Caco-2 (cell line): ENCODE results near the gene ADA. TPM values are rescaled to one million over a fixed set of nuclear protein-coding genes. Genes with fewer than 3 reads are reported as not detected.

ENCODE experiments used
- BruUV-seq: library from RNA; stranded (reverse); fragments of 400-500 nt; replicated peaks from 2 replicates; lab custom pipeline; 2021; lab: Mats Ljungman, UMichigan
- CTCF ChIA-PET: fragments of 300-600 bp; sonication (Branson Sonifier 250); formaldehyde crosslinking; loops from one replicate; lab custom pipeline; 2022; ENCODE audit warnings: antibody characterized with exemption; lab: Charles Lee
- POLR2A ChIA-PET: fragments of 300-600 bp; sonication (Branson Sonifier 250); formaldehyde crosslinking; loops from one replicate; lab custom pipeline; 2022; ENCODE audit warnings: antibody characterized with exemption; lab: Charles Lee
- DNase-seq, 2 experiments: peaks; one replicate each; pipeline versions ENCODE4 v3.0.0 to v3.0.0-alpha.2; 2020 to 2022
- H3K27me3 ChIP-seq: replicated peaks from 2 replicates; pipeline ENCODE4 v1.6.0; 2011; ENCODE audit warnings: low read length; ENCODE audit not compliant: control insufficient read depth, insufficient read depth
- H3K36me3 ChIP-seq: 2 replicates; pipeline ENCODE4 v1.5.1; 2011; ENCODE audit warnings: low read length; ENCODE audit not compliant: control insufficient read depth, insufficient read depth
- H3K4me1 ChIP-seq: fragments of 250-450 bp; sonication (Bioruptor Pico); 2 replicates; pipeline ENCODE4 v1.5.1; 2020; ENCODE audit warnings: mild to moderate bottlenecking
- H3K4me3 ChIP-seq: 2 replicates; pipeline ENCODE4 v1.5.1; 2011; ENCODE audit warnings: low read depth, mild to moderate bottlenecking, control low read depth, low read length
- H3K9me3 ChIP-seq: fragments of 250-450 bp; sonication (Bioruptor Pico); 2 replicates; pipeline ENCODE4 v1.5.1; 2020; ENCODE audit warnings: mild to moderate bottlenecking, moderate library complexity
- H3K27ac Mint-ChIP-seq: one replicate; pipeline ENCODE4 v1.8.0; 2022; ENCODE audit warnings: mixed read lengths; ENCODE audit not compliant: unreplicated experiment
- H3K27me3 Mint-ChIP-seq: one replicate; pipeline ENCODE4 v1.8.0; 2022; ENCODE audit warnings: mixed read lengths; ENCODE audit not compliant: insufficient read depth, unreplicated experiment
- H3K36me3 Mint-ChIP-seq: one replicate; pipeline ENCODE4 v1.8.0; 2022; ENCODE audit warnings: mild to moderate bottlenecking, mixed read lengths; ENCODE audit not compliant: insufficient read depth, unreplicated experiment
- H3K4me1 Mint-ChIP-seq: one replicate; pipeline ENCODE4 v1.8.0; 2022; ENCODE audit warnings: low read depth, mixed read lengths; ENCODE audit not compliant: unreplicated experiment
- H3K4me3 Mint-ChIP-seq: one replicate; pipeline ENCODE4 v1.8.0; 2022; ENCODE audit warnings: mild to moderate bottlenecking, moderate library complexity, mixed read lengths; ENCODE audit not compliant: unreplicated experiment
- H3K9me3 Mint-ChIP-seq: one replicate; pipeline ENCODE4 v1.8.0; 2022; ENCODE audit warnings: mixed read lengths; ENCODE audit not compliant: unreplicated experiment
- intact Hi-C: fragments of 100-400 bp; cut with micrococcal nuclease; formaldehyde crosslinking; loops from one replicate; pipeline ENCODE4 v1.10.0; 2022; ENCODE audit not compliant: unreplicated experiment
- total RNA-seq: library from RNA; stranded (reverse); gene quantifications from 2 replicates; pipeline ENCODE4 v1.2.3, GENCODE V29; 2022
- TF ChIP-seq, protein P1 (sequence below), 2 experiments: fragments of 200-600 bp in 1 of 2; IDR thresholded peaks; 1 replicate in 1 of 2; 2 replicates in 1 of 2; pipeline versions ENCODE4 v1.5.1 to v1.8.0; 2011 to 2022; ENCODE audit warnings: antibody characterized with exemption in 1 of 2, control low read depth in 1 of 2, inconsistent platforms in 1 of 2, low read depth in 1 of 2, low read length in 1 of 2, mild to moderate bottlenecking in 1 of 2, moderate library complexity in 1 of 2; ENCODE audit not compliant: insufficient read depth in 1 of 2, severe bottlenecking in 1 of 2, unreplicated experiment in 1 of 2

Gene ADA
- total RNA-seq, 1 experiment from 2014 or later: 21.1 TPM

DNA sequence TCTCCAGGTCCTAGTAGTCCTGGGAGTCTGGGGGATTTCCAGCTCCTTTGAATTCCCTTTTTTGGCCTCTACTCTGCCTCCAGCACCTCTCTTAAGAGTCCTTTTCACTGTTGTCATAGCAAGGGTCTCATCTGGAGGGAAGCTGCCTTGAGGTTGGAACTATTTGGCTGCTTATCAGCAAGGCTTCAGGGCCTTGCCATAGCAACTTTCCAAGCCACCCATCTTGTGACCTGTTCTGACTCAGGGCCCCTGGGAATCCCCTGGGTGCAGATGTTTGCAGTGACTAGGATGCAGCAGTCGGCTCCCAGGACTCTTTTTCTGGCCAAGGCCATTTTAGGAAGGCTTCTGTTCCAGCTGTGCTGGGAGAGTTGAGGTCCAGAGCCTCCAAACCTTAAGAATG is 56.8 kb downstream of the ADA start:
- H3K4me1 ChIP-seq: peaks cover 21% of the 10 kb centered on the region
- no peaks in the 10 kb centered on the region for H3K27me3 Mint-ChIP-seq
- ChIA-PET CTCF (interaction anchor here (1.9 kb wide), 1 partner anchor 15 kb away, joined by 8 read pairs; no protein-coding TSS in a partner anchor), POLR2A (interaction anchor here (0.6 kb wide), 1 partner anchor 217 kb away, joined by 3 read pairs; no protein-coding TSS in a partner anchor)
- intact Hi-C loops: no loop called here
- peaks cover 19% of the 10 kb centered on the region for H3K4me1 Mint-ChIP-seq
- no peaks in the 10 kb centered on the region for H3K27me3 ChIP-seq
- DNase-seq: no peak
- BruUV-seq: no TSS peak
- H3K36me3 ChIP-seq: no peaks in the 10 kb centered on the region
- no peak overlapping the region for H3K4me3 ChIP-seq
- no peaks in the 10 kb centered on the region for H3K9me3 Mint-ChIP-seq
- no peak overlapping the region for H3K4me3 Mint-ChIP-seq
- H3K9me3 ChIP-seq: no peaks in the 10 kb centered on the region
- no peaks in the 10 kb centered on the region for H3K36me3 Mint-ChIP-seq
- no peak overlapping the region for H3K27ac Mint-ChIP-seq
- TF ChIP-seq, protein P1, sequence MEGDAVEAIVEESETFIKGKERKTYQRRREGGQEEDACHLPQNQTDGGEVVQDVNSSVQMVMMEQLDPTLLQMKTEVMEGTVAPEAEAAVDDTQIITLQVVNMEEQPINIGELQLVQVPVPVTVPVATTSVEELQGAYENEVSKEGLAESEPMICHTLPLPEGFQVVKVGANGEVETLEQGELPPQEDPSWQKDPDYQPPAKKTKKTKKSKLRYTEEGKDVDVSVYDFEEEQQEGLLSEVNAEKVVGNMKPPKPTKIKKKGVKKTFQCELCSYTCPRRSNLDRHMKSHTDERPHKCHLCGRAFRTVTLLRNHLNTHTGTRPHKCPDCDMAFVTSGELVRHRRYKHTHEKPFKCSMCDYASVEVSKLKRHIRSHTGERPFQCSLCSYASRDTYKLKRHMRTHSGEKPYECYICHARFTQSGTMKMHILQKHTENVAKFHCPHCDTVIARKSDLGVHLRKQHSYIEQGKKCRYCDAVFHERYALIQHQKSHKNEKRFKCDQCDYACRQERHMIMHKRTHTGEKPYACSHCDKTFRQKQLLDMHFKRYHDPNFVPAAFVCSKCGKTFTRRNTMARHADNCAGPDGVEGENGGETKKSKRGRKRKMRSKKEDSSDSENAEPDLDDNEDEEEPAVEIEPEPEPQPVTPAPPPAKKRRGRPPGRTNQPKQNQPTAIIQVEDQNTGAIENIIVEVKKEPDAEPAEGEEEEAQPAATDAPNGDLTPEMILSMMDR (IDR thresholded peaks at IDR 0.05; ENCODE audit: insufficient read depth in 1 of 2, low read depth in 1 of 2, low read length in 1 of 2, severe bottlenecking in 1 of 2, unreplicated experiment in 1 of 2): no peak

DNA sequence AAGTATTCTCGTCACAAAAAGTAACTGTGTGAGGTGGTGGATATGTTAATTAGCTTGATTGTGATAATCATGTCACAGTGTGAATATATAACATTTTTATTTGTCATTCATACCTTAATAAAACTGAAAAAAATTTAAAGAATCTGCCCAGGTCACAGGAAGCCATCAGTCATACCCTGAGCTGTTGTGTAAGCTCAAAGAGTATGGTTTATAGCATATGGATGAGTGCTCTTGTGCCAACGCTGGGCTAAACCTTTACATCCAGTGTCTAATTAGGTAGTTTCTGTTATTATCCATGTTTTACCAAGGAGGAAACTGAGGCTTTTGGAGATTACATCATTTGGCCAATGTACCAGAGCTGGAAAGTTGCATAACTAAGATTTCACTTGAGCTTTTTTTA is 57.7 kb downstream of the ADA start:
- Histone ChIP-seq H3K36me3 (no peaks in the 10 kb centered on the region), H3K4me1 (peaks cover 31% of the 10 kb centered on the region), H3K4me3 (no peak overlapping the region), H3K9me3 (no peaks in the 10 kb centered on the region), H3K27me3 (no peaks in the 10 kb centered on the region)
- Mint-ChIP-seq H3K27me3 (no peaks in the 10 kb centered on the region), H3K27ac (no peak overlapping the region), H3K9me3 (no peaks in the 10 kb centered on the region), H3K36me3 (no peaks in the 10 kb centered on the region), H3K4me3 (no peak overlapping the region), H3K4me1 (peaks cover 22% of the 10 kb centered on the region)
- ChIA-PET CTCF (interaction anchor here (0.6 to 1.9 kb wide), 3 partner anchors 10 to 210 kb away, joined by 3 to 8 read pairs (median 5); no protein-coding TSS in a partner anchor), POLR2A (no interaction called here)
- TF ChIP-seq, protein P1 (IDR thresholded peaks at IDR 0.05; ENCODE audit: insufficient read depth in 1 of 2, low read depth in 1 of 2, low read length in 1 of 2, severe bottlenecking in 1 of 2, unreplicated experiment in 1 of 2): no peak
- intact Hi-C loops: no loop called here
- no TSS peak for BruUV-seq
- DNase-seq: peak in 1 of 2 experiments; percentile 10

DNA sequence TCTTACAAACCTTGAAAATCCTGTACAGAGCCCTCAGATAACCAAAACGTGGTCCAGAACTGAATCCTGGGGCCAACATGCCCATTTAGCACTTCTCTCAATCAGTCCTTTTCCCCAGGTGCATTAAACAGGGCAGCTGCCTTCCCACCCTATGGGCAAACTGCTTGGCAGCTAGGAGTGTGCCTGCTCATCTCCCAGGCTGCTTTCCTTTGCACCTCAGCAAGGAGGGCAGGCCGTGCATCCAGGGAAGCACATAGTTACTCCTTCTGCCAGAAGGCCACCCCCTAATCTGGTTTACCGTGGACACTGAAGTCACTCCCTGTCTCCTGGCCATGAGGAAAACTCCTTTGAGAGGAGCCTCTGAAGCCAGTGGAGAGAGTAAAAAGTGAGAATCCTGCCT is 59.1 kb downstream of the ADA start:
- no TSS peak for BruUV-seq
- Histone ChIP-seq H3K27me3 (no peaks in the 10 kb centered on the region), H3K9me3 (no peaks in the 10 kb centered on the region), H3K4me3 (no peak overlapping the region), H3K4me1 (peaks cover 41% of the 10 kb centered on the region), H3K36me3 (peaks cover 1% of the 10 kb centered on the region; the same call in 1 of the 2 replicates)
- POLR2A ChIA-PET: no interaction called here
- no peak overlapping the region for H3K27ac Mint-ChIP-seq
- intact Hi-C loops: no loop called here
- peak in 1 of 2 experiments; percentile 33 for DNase-seq
- no peaks in the 10 kb centered on the region for H3K36me3 Mint-ChIP-seq
- TF ChIP-seq, protein P1 (IDR thresholded peaks at IDR 0.05; ENCODE audit: insufficient read depth in 1 of 2, low read depth in 1 of 2, low read length in 1 of 2, severe bottlenecking in 1 of 2, unreplicated experiment in 1 of 2): no peak
- peaks cover 34% of the 10 kb centered on the region for H3K4me1 Mint-ChIP-seq
- no peaks in the 10 kb centered on the region for H3K27me3 Mint-ChIP-seq
- CTCF ChIA-PET: interaction anchor here (1.1 to 1.4 kb wide), 3 partner anchors 25 to 117 kb away, joined by 4 to 5 read pairs (median 4); partner anchors contain the start of gene TTPAL
- no peaks in the 10 kb centered on the region for H3K9me3 Mint-ChIP-seq
- H3K4me3 Mint-ChIP-seq: no peak overlapping the region
